AG08395 (cell line): Measurements from ENCODE around the gene RALGAPA1.
A peak's percentile ranks its signal among the peaks of the same experiment; 100 is the strongest.

Source experiments
- DNase-seq: peaks from one replicate; pipeline ENCODE4 v3.0.0; 2012; ENCODE audit warnings: mixed read lengths, low spot score

RALGAPA1 gene

DNA sequence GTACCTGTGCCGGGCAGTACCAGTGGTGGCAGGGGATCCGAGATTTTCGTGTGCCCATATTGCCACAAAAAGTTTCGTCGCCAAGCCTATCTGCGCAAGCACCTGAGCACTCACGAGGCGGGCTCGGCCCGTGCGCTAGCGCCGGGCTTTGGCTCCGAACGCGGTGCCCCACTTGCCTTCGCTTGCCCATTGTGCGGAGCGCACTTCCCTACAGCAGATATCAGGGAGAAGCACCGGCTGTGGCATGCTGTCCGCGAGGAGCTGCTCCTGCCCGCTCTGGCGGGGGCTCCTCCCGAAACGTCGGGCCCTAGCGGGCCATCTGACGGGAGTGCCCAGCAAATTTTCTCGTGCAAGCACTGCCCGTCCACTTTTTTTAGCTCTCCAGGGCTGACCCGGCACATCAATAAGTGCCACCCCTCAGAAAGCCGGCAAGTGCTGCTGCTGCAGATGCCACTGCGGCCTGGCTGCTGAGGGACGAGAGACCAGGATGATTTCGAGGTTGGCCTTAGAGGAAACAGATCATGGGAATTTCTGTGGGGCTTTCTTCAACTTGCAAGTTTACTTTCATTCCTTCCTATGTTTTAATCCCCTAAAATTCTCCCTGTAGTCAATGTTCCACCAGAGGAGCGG is 273.5 kb downstream of the RALGAPA1 start:
- DNase-seq = no peak

DNA sequence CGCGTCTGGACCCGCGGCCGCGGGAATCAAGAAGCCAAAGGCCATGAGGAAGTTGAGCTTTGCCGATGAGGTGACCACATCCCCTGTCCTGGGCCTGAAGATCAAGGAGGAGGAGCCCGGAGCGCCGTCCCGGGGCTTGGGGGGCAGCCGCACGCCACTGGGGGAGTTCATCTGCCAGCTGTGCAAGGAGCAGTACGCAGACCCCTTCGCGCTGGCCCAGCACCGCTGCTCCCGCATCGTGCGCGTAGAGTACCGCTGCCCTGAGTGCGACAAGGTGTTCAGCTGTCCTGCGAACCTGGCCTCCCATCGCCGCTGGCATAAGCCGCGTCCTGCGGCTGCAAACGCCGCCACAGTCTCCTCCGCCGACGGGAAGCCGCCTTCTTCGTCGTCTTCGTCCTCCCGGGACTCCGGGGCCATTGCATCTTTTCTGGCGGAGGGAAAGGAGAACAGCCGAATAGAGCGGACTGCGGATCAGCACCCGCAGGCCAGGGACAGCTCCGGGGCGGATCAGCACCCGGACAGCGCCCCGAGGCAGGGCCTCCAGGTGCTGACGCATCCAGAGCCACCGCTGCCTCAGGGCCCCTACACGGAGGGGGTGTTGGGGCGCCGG is 274.1 kb downstream of the RALGAPA1 start:
- peak; percentile 84 for DNase-seq

DNA sequence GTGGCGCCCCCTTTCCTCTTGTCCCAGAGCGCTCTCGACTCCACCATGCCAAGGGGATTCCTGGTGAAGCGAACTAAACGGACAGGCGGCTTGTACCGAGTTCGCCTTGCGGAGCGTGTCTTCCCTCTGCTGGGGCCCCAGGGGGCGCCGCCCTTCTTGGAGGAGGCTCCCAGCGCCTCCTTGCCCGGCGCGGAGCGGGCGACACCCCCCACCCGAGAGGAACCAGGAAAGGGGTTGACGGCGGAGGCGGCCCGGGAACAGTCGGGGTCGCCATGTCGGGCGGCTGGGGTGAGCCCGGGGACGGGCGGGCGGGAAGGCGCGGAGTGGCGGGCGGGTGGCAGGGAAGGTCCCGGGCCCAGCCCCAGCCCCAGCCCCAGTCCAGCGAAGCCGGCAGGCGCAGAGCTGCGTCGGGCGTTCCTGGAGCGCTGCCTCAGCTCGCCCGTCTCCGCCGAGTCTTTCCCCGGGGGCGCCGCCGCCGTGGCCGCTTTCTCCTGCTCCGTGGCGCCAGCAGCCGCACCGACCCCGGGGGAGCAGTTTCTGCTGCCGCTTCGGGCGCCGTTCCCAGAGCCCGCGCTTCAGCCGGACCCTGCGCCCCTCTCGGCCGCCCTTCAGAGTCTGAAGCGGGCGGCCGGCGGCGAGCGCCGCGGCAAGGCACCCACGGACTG is 274.8 kb downstream of the RALGAPA1 start:
- DNase-seq = no peak

DNA sequence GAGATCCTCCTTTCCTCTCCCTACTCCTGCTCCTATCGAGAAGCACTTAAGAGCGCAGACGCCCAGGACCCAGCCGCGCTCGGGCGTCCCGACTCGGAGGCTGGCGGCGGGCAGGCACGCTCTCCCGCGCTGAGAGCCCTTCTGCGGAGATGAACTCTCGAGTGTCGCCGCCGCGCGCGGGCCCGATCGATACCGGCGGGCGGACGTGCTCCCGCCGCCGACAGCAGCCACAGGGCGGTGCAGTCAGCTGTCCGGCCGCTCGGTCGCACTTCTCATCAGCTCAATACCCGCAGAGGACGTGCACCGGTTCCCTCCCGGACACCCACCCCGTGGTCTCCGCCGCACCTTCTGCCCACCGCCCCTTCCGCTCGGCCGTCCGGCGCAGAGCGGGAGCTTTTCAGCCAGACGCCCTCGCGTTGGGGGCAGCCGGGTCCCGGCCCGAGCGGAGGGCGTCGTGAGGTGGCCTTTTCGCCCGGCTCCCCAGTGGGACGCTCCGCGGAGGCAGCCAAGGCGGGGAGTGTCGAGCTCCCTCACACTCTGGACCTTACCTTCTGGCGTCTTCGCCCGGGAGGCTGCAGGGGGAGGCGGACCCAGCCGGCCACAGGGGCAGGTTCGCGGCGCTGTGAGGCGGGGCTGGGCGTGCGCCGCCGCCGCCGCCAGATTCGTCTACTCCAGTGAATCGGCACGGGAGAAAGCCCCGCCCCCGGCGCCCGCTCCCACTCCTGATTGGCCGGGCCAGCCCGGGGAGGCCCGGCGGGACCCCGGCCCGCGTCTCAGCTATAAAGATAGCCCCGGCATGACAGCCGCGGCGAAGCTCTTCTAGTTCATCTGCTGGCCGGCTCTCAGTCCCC is 275.5 kb downstream of the RALGAPA1 start, which contains the start of gene INSM2:
TSS of gene INSM2 (plus strand) at position 808 of the 851 bp plus-strand sequence. CDS start 89 bp downstream, outside the sequence.
- DNase-seq = peak; percentile 47

DNA sequence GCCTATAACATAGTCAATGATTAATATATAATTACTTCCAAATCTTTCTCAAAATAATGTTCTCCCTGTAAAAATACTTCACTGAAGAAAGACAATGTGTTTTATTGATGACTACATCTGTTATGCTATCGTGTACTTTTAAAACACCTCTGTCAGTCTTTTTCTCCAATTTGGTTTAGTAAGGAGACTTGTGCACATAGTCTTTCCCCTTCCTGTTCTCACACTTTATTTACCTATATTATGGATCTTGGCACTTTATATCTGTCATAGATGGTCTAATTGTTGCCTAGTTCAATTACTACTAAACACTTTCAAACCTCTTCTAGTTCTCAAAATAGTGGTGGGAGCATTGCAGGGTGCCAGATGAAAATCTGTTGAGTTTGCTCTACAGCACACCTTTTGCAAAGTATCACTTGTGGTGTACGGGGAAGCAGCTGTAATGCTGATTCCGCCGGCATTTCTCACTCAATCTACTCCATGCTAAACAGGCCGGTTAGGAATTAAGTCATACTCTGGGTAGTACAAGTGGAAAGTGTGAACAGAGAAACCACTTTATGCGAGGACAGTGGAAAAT is 276.2 kb downstream of the RALGAPA1 start:
- DNase-seq = no peak

DNA sequence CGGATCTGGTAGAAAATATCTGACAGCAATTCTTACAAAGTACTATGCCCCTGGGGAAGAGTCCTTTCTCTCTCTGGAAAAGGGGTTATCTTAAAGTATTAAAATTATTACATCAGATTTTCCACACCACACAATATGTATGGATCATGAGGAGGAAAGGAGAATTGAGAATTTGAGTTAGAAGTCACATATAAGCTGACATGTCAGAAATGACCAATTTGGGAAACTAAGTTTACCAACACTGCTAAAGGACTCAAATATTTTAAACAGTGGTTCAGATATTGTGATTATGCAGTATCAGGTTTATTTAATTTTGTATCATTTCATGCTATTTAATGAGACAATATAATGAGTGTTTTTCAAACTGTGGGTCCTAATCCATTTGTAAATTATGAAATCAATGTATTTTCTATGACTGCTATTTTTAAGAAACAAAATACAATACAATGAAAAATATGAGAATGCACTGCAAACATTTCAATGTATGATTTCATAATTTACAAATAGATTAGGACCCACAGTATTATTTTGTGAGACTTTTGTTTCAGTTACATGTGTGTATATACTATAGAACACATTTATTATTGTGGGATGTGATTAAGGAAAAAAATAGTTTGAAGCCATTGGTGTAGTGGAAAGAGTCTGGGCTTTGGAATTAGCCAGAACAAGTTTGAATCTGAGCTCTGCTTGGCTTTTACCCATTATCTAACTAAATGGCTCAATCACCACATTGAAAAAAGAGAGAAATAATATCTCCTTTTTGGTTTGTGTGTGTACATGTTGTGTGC is 276.9 kb downstream of the RALGAPA1 start:
- DNase-seq = no peak

DNA sequence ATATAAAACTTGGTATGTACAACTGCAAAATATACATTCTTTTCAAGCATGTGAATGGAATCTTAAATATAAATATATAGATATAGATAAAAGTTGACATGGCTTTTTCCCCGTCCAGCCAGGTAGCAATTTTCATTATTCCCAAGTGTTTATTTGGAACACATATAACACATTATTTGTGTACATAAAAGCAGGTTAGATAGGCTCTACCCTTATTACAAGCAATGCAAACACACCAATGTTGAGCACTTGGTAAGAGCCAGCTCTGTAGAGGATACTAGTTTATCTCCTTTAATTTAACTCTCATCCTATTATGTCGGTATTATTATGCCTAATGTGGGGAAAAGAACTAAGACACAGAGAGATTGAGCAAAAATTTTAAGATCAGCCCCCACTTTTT is 282.1 kb downstream of the RALGAPA1 start:
- no peak for DNase-seq

DNA sequence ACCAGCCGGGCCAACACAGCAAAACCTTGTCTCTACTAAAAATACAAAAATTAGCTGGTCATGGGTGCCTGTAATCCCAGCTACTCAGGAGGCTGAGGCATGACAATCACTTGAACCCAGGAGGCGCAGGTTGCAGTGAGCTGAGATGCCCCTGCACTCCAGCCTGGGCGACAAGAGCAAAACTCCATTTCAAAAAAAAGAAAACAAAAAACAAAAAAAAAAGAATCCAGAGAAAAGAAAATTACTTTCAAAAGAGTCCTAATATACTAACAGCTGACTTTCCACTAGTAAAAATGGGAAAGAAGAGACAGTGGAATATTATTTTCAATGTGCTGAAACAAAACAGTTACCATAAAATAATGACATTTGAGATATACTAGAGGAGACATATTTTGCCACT is 283.4 kb downstream of the RALGAPA1 start:
- no peak for DNase-seq

DNA sequence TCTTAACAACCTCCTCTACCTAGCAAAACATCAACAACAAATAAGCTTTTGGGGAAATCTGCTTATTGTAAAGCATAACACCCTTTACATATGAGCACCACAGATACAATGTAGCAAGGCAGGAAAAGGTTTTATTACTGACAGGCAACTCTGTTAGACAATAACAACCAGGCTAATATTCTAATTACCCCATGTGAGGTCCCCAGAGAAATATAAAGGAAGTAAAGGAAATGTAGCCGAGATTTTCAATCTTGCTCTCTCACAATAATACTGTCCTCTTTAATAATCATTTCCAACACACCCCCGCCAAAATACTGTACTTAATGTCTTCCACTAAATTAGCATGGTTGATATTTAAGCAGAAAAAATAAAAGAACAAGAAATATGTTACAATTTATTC is 289.1 kb downstream of the RALGAPA1 start:
- DNase-seq = no peak

DNA sequence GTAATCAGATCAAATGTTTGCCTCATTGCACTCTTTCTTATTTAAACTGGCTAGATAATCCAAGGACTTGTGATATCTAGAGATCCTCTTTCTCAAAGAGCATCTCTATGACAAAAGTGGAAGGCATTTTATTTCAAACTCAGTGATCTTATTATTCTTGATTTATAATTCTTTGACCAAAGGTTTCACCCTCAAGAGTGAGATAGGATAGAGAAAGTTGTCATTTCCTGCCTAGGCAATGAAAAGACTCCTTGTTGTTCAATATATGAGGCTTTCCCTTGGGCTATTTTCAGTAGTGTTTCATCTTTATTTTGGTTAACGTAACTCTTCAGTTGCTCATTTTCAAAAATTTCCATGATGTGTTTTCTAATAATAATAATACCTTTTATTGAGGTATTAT is 293.2 kb downstream of the RALGAPA1 start:
- DNase-seq = no peak

DNA sequence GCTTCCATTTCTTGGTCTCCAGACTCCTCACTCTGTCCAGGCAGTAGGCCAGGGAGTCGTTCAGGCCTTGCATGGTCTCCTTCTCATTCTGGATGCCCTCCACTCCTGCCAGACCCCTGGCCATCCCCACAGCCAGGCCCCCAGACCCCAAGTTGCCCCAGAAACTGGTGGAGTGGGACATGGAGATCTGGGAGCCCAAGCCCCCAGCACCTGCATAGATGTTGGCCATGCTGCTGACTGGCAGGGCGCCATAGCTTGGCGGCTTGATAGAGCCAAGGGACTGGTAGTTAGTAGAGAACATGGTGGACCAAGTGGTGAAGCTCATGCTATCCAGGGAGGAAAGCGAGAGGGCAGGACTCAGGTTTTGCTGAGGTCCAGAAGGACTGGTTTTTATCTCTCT is 296.3 kb downstream of the RALGAPA1 start:
- no peak for DNase-seq

DNA sequence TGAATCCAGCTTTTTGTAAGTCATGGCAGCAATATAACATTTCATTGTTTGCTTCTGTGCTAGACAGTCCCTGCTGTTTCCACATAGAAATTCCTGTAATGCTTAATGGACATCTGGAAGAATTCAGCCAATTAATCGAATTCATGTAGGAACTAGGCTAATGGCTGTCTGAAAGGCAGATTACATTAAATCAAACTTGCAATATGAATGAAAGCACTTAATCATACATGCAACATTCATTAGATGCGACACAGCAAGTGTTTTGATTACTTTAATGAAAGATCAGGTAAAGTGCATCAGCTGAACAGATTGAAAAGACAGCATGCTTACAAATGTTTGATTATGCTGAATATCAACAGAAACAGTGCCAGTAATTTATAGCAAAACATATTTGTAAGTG is 299.2 kb downstream of the RALGAPA1 start:
- DNase-seq = no peak

DNA sequence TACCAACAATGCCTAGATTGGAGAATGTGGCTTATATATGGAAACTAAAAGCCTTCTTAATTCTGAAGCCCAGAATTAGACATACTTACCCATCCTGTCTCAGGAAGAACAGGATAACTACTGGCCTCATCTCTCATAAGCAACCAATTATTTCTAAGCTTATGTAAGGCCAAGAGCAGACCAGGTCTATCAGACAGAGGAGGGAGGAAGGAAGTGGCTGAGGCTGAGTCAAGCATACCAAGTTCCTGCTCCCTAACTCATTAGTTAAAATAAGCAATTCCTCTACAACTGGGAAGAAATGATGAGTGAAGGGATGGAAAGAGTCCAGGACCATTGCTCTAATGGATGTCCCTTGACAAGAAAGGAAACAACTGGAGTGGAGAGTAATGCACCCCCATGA is 302.2 kb downstream of the RALGAPA1 start:
- DNase-seq = peak; percentile 19

DNA sequence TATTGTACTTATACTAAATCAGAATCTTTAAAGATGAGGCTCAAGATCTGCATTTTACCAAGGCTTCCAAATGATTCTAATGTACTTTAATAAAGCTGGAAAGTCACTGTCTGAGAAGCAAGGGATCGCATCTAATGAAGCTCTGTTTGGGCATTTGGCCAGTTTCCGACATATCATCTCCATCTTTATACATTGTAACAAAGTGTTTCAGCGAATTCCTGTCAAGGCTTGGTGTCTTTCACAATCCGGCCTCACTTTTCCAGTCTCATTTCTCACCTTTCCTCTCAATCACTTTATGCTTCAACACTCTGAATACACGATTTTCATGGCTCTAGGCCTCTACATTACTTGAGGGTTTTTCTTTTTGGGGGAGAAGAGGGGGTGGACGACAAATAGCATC is 302.6 kb downstream of the RALGAPA1 start:
- no peak for DNase-seq

DNA sequence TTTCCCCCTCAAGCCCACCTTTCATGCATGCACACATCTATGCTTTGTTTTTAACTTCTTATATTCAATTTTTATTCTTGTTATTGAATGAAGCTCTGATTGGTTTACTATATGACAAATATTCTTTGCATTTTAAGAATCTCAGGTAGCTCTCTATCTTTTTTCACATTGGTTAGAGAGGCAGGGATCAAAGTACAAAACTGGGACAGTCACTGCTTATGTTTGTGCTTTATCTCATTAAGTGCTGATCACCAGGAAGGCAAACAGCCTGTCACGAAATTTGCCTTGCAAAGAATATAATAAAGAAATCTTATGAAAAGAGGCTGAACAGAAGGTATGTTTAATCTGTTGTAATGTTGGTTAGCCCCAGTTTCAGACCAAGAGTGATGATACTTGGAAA is 304.8 kb downstream of the RALGAPA1 start:
- no peak for DNase-seq

DNA sequence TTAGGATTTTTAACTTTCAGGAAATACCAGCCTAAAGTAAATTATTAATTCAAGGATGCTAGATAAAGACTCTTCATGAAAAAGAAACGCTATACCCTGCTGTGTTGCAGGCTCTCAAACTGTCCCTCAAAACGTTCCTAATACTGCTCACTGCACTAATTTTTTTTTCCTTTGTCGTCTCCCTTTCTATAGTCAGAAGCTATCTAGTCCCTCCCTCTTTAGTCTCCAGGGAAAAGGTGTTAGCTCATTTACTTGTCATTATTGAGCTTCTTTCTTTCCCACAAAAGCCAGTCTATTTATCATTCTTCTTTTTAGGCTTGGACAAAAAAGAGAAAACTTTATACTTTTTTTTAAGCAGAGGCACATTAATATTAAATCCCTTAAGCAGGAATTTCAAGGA is 305.4 kb downstream of the RALGAPA1 start:
- DNase-seq = no peak

DNA sequence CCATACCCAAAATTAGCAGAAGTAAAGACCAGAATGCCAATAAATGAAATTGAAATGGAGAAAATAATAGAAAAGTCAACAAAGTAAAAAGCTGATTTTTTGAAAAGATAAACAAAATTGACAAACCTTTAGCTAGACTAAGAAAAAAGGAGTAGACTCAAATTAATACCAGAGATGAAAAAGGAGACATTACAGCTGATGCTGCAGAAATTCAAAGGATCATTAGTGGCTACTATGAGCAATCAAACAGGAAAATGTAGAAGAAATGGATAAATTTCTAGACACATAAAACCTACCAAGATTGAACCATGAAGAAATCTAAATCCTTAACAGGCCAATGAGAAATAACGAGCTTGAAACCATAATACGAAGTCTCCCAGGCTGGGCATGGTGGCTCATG is 309.9 kb downstream of the RALGAPA1 start:
- DNase-seq = no peak

DNA sequence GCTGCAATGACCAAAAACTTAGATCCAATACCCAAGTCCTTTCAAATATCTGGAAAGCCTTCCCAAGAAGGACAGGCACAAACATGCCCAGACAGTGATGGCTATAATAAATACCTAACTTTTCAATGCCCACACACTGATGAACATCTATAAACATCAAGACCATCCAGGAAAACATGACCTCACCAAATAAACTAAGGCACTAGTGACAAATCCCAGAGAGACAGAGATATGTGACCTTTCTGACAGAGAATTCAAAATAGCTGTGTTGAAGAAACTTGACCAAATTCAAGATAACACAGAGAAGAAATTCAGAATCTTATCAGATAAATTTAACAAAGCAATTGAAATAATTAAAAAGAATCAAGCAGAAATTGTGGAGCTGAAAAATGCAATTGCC is 313.8 kb downstream of the RALGAPA1 start:
- DNase-seq = no peak

DNA sequence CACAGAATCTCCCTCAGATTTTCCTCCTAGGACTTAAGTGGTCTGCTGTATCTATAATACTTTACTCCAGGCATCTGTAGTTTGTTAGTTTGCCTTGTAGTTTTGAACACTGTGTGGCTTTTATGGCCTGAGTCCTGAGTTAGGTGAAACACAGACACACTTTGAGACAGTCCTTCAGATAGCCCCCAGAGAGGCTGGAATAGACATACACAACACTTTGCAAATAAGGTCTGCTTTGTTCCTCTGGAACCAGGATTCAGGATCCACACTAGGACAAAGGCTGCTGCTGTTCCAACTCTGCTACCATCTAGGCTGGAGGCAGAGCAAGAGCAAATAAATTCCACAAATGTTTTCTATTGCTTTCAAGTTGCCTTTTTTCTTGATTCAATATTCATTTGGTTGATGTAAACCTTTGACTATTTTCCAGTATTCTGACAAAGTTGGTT is 316.5 kb downstream of the RALGAPA1 start:
- no peak for DNase-seq
